NCI-H1930 (cell line): ENCODE data around the gene CASK.
"Not testable (repeated sequence)": the region's sequence is repeated elsewhere in the genome, so short reads cannot be mapped to it uniquely, and the experiment has no call there.

Experiments
- DNase-seq, 2 experiments: peaks; one replicate each; lab custom pipeline; 2025; lab: John Stamatoyannopoulos, UW

CASK gene

GRCh38 chrX:41516456-41516855, 406.9 kb downstream of the CASK start:
- DNase-seq: no peak

DNA sequence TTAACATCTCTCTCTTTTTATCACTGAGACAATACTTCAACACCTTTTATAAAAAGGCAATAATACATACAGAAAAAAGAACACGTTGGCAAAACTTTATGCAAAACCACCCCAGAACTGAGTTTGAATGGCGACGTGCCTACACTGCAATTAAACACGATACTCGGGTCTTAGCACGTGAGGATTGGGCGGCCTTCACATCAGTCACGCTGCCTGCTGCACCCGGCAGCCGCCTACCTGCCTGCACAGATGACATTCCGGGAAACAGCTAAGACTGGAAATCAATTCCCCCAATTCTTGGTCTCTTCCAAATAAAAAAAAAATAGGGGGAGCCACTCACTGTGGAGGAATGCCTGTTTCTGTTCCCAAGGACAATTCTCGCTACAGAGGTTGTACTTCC, 408.0 kb downstream of the CASK start:
- DNase-seq: no peak

GRCh38 chrX:41514179-41514578, 409.2 kb downstream of the CASK start:
- no peak for DNase-seq

- not testable (repeated sequence) for DNase-seq
These were observed 410.5 kb downstream of the CASK start for GRCh38 chrX:41512853-41513252.

GRCh38 chrX:41512394-41512793, 411.0 kb downstream of the CASK start:
- no peak for DNase-seq

DNA sequence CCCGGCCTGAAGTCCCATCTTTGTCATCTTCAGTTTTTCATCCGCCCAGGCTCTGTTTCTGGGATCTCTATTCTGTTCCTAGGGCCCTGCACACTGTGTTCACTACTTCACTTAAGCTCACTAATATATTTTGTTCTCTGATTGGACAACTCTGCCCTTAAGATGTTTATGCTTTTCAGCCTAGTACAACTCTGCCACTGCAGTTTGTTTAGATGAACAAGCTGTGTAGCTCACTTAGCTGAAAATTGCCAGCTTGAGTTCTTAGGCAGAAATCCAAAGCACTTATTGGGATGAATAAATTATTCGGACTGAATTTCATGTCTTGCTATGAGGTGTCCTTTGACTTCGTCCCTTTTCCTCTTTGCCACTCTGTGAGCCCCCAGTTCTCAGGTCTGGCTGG, 415.4 kb downstream of the CASK start:
- DNase-seq: no peak

GRCh38 chrX:41502004-41502403, 421.4 kb downstream of the CASK start:
- no peak for DNase-seq

GRCh38 chrX:41499984-41500383, 423.4 kb downstream of the CASK start:
- DNase-seq: no peak

- no peak for DNase-seq
These were observed 424.2 kb downstream of the CASK start for GRCh38 chrX:41499195-41499594.

GRCh38 chrX:41491267-41492004, 431.9 kb downstream of the CASK start:
- DNase-seq: no peak

- no peak for DNase-seq
These were observed 432.9 kb downstream of the CASK start for GRCh38 chrX:41490446-41490845.

DNA sequence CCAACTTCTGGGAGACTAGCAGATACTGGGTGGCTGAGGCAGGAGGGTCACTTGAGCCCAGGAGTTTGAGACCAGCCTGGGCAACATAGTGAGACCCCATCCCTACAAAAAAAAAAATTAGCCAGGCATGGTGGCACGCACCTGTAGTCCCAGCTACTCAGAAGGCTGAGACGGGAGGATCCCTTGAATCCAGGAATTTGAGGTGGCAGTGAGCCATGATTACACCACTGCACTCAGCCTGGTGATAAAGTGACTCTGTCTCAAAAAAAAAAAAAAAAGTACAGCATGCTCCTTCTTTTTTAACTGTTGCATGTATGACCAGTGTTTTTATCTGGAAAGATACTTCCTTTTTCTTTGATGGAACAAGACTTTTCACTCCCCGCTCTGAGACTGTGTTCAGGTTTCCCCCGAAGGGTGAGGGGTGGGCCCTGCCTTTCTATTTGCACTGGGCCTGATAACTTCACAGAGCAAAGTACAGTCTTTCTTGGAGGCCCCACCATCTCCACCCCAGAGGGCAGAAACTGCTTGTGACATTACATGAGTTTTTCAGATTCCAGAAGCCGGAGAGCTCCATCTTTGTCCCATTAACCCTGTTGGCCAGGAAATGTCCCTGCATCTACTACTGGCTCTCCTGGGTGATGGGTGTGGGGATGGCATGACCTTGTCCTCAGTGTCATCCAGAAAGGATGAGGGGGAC, 441.1 kb downstream of the CASK start:
- no peak for DNase-seq

DNA sequence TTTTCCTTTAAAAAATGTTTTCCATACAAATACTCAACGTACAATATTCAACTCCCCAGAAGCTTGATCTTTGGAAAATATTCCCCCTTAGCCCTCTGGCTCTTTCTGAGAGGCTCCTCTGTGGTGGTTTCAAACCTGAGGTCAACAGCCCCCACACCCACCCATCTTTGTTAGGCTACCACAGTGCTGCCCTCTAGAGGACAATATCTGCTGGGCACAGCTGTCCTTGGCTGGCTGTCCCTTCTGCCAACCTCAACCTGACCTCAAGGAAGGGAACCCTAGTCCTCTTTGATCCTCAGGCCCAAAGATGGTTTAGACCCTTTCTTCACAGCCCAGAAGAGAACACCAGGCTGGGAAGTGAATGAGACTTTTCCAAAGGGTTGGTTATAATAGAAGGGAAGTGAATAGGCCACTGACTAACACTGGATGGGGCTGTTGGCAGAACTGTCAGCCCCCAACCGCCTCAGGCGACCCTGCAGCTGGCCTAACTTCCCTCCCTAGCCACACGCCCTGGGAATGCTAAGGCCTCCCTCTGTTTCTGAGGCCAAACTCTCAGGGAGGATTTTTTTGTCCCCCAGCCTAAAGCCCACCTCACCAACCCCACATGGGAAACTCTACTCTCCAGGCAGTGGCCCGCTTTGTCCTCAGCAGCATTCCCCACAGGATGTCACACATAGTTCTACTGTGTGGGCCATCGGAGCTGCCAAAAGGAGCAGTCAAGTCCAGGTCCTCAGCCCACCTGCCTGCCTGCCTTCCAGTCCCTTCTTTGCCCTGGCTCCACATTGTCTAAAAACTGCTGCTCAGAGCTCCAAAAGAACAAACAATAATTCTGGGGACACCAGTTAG, 441.9 kb downstream of the CASK start:
- DNase-seq: no peak

DNA sequence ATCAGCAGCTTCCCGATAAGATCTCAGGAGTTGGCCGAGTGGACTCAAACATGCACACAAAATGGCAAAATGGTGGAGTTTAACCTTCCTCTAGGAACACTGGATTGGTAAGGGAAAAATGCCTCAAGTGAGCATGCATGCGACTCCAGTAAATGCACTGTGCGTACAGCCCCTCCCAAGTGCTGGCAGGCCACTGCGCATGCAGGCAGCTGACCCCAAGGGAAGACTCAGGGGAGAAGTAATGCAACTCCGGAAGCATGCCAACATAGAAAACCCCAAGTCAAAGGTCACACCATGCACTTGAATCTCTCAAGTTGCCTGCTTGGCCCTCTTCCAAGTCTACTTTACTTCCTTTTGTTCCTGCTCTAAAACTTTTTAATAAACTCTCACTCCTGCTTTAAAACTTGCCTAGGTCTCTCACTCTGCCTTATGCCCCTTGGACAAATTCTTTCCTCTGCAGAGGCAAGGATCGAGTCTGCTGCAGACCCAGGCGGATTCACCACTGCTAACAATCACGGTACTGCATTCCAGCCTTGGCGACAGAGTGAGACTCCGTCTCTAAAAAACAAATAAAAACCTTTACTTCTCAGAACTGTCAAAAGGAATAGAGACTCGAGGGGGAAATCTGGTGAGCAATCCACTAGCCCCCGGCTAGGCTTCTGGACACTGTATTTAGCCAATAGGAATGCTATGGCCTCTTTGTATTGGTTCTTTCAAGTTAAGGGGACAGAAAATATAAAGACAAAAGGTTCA, 442.7 kb downstream of the CASK start:
- no peak for DNase-seq

DNA sequence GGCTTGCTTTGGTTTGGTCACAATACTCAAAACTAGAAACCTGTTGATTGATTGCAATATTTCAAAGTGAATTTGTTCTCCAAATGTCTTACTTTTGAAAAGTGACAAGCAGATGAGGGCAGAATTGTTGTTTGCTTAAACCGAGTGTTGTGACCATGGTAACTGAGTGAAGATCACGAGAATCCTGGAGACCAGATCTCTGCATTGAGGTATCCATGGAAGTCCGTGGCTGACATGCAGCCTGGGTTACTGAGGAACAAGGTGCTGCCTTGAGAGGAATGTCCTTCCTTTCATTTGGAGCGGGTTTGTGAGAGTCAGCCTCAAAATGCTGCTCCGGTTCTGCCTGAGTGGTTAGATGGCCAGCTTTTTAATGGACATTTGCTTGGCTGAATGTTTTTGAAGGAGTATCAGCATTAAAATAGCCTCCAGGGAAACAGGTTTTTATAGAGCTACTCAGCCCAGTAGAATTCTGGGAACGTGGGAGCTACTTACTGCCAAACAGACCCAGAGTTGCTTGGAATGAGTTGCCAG, 444.9 kb downstream of the CASK start:
- no peak for DNase-seq

DNA sequence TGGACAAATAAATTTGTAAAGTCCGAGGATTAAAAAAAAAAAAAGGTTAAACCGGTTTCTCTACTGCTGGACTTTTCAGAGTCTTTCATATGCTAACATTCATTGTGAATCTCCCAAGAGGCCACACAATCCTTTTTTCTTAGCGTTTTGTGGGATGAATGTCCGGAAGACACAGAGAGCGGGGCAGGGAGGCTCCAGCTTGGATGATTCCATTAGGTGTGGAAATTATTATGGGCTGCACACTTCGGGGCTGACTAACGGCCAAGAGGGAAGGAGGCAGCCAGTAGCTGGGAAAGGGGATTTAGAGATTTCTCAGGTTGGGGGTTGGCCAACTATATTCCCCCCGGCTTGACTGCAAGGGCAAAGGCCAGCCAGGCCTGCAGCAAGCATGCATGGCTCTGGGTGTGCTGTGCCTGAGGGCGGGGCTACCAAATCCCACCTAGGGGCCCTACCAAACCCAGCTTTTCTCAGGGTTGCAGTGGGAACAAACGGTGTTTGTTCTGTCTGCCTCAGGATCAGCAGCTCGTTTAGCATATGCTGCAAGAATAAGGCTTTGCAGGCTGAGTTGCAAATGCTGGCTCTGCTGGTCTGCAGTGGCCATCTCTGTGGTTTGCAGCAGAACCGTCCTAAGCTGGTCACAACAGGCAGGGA, 447.6 kb downstream of the CASK start:
- DNase-seq: no peak

DNA sequence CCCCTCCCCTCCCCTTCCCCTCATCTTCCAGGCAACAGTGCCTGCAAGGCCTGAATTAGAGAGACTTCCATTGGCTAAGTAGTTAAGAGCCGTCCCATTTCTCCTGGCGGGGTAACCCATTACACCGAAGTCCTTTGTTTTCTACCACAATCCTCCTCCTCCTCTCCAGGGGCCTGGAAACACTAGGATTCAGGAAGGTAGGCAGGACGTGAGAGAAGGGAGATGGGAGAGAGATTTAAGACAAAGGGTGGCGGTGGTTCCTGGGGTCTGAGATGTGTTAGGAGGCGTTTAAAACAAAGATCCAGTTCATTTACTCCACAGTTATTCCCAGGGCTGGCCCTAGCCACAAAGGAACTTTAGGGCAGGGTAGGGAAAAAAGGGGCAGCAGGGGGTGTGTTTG, 448.2 kb downstream of the CASK start:
- DNase-seq: no peak

DNA sequence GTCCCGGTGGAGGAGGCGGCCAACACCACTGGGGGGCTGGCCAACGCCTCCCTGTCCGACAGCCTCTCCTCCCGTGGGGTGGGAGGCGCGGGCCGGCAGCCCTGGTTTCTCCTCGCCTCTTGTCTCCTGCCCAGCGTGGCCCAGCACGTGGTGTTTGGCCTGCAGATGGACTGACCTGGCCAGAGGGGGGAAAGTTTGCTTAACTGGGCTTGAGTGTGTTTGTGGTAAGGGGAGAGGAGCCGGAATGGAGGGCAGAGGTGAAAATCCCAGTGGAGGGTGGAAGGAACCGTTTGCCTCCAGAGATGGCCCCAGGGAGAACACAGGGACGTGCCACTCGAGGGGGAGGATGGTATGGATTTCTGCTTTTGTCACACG, 448.6 kb downstream of the CASK start:
- DNase-seq: no peak

DNA sequence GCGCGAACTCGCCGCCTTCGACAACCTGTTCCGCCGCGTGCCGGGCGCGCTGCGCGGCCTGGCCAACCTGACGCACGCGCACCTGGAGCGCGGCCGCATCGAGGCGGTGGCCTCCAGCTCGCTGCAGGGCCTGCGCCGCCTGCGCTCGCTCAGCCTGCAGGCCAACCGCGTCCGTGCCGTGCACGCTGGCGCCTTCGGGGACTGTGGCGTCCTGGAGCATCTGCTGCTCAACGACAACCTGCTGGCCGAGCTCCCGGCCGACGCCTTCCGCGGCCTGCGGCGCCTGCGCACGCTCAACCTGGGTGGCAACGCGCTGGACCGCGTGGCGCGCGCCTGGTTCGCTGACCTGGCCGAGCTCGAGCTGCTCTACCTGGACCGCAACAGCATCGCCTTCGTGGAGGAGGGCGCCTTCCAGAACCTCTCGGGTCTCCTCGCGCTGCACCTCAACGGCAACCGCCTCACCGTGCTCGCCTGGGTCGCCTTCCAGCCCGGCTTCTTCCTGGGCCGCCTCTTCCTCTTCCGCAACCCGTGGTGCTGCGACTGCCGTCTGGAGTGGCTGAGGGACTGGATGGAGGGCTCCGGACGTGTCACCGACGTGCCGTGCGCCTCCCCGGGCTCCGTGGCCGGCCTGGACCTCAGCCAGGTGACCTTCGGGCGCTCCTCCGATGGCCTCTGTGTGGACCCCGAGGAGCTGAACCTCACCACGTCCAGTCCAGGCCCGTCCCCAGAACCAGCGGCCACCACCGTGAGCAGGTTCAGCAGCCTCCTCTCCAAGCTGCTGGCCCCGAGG, 449.2 kb downstream of the CASK start:
- no peak for DNase-seq

DNA sequence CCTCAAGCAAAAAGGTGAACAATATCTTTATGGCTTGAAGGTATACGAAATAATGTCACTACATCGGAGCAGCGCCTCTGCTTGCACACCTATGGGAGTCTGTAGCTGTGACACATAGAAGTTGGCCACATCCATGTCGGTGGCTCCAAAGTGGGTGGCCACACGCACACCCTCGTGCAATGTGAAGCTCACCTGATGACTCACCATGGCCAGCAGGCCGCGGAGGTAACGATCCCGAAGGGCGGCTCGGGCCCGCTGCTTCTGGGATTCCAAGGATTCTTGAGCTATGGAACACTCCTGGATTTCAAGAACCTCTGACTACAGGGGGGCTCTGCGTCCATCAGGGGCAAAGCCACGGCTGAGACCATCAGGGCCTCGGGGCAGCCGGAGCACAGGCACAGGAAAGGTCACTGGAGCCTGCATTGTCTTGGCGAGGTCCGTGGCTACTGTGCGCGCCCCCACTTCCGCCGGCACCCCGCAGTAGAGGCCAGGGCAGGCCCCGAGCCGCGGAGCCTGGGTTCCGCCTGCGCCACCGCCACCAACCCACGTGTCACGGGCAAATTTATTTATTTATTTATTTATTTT, 451.0 kb downstream of the CASK start:
- DNase-seq: no peak
